ENCODE measurements around the gene HLA-DRB1.

DNA sequence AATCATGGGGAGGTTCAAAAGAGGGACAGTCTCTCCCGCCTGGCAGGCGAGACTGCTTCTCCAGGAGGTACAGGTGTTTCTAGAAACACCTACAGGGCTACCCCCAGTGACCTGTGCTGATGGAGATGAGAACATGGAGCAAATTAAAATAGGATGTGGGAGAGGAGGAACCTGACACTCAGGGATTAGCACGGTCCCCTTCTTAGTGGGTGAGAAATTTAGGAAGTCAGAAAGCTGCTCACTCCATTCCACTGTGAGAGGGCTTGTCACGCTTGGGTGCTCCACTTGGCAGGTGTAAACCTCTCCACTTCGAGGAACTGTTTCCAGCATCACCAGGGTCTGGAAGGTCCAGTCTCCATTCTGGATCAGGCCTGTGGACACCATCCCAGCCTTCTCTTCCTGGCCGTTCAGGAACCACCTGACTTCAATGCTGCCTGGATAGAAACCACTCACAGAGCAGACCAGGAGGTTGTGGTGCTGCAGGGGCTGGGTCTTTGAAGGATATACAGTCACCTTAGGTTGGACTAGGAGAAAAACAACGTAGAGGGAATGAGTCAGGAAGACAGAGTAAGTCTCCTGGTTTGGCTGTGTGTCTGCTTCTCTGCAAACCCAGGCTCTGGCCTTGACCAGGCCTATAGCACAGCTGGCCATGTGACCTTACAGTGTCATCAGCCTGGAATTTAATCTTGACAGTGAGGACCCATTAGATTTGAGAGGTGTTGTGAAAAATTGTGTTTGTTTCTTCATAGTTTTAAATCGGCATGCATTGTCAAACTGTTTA, 8.1 kb downstream of the HLA-DRB1 start:
- TF ChIP-seq, protein P1, sequence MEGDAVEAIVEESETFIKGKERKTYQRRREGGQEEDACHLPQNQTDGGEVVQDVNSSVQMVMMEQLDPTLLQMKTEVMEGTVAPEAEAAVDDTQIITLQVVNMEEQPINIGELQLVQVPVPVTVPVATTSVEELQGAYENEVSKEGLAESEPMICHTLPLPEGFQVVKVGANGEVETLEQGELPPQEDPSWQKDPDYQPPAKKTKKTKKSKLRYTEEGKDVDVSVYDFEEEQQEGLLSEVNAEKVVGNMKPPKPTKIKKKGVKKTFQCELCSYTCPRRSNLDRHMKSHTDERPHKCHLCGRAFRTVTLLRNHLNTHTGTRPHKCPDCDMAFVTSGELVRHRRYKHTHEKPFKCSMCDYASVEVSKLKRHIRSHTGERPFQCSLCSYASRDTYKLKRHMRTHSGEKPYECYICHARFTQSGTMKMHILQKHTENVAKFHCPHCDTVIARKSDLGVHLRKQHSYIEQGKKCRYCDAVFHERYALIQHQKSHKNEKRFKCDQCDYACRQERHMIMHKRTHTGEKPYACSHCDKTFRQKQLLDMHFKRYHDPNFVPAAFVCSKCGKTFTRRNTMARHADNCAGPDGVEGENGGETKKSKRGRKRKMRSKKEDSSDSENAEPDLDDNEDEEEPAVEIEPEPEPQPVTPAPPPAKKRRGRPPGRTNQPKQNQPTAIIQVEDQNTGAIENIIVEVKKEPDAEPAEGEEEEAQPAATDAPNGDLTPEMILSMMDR (IDR thresholded peaks at IDR 0.05), result no peak
- TF ChIP-seq POLR2A (IDR thresholded peaks at IDR 0.05), result no peak

Data from Peyer's patch (tissue), 4 donors.